ENCODE measurements around the gene GLP1R. TPM values are rescaled to one million over a fixed set of nuclear protein-coding genes. Genes with fewer than 3 reads are reported as not detected.

Gene GLP1R
- total RNA-seq, 3 donors from 2014 or later, result 0.09 to 0.14 TPM; not detected in 1

GRCh38 chr6:39075807-39076622, 27.4 kb downstream of the GLP1R start:
- Histone ChIP-seq H3K4me1 (ENCODE audit: low read depth) (no peaks in the 10 kb centered on the region), H3K4me3 (no peak overlapping the region), H3K36me3 (ENCODE audit: low read depth) (no peaks in the 10 kb centered on the region), H3K9me3 (no peaks in the 10 kb centered on the region)
- TF ChIP-seq, protein P1, sequence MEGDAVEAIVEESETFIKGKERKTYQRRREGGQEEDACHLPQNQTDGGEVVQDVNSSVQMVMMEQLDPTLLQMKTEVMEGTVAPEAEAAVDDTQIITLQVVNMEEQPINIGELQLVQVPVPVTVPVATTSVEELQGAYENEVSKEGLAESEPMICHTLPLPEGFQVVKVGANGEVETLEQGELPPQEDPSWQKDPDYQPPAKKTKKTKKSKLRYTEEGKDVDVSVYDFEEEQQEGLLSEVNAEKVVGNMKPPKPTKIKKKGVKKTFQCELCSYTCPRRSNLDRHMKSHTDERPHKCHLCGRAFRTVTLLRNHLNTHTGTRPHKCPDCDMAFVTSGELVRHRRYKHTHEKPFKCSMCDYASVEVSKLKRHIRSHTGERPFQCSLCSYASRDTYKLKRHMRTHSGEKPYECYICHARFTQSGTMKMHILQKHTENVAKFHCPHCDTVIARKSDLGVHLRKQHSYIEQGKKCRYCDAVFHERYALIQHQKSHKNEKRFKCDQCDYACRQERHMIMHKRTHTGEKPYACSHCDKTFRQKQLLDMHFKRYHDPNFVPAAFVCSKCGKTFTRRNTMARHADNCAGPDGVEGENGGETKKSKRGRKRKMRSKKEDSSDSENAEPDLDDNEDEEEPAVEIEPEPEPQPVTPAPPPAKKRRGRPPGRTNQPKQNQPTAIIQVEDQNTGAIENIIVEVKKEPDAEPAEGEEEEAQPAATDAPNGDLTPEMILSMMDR (IDR thresholded peaks at IDR 0.05), result no peak
- DNase-seq (no peak), ATAC-seq (no peak)
- intact Hi-C loops (cut with DNase I, micrococcal nuclease), result no loop called here

DNA sequence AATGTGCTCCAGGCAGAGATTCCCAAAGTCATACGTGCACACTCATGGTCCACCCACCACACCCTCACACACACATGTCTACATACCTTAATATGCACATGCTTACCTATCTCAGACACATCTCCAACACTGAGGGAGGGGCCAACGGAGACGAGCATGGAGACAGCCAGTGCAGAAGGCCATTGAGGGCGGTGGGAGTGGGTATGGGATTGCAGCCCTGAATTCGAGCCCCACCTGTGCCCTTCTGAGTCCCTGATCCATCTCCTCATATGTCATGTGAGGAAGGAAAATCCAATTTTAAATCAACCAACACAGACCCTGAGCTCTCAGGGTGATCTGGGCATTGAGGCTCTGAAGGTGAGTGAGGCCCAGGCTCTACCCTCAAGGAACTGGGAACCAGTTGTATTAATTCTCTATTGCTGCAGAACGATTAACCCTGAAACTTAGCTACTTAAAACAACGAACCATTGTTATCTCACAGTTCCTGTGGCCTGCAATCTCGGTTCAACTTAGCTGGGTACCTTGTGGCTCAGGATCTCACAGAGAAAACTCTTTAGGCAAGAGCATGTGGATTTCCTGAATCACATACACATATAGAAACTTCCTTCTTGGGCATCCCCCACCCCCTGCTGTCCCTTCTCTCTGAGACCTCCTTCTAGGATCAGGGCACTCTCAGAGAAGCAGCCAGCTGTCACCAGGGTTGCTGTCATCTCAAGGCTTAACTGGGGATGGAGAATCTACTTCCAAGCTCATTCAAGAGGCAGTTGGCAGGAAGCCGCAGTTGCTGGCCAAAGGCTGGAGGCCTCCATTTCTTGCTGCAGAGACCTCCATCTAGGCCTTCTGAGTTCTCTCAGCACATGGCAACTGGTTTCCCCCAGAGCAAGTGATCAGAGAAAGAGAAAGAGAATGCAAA, 28.3 kb downstream of the GLP1R start:
- DNase-seq, result no peak

GRCh38 chr6:39077882-39078594, 29.5 kb downstream of the GLP1R start:
- Histone ChIP-seq H3K4me3 (no peak overlapping the region), H3K9me3 (no peaks in the 10 kb centered on the region), H3K4me1 (ENCODE audit: low read depth) (no peaks in the 10 kb centered on the region), H3K36me3 (ENCODE audit: low read depth) (no peaks in the 10 kb centered on the region)
- DNase-seq (no peak), ATAC-seq (no peak)
- intact Hi-C loops (cut with DNase I, micrococcal nuclease), result no loop called here
- TF ChIP-seq, protein P1 (IDR thresholded peaks at IDR 0.05), result no peak

More for the DNA sequence above, 28.3 kb downstream of the GLP1R start:
- TF ChIP-seq, protein P1 (IDR thresholded peaks at IDR 0.05), result no peak
- Histone ChIP-seq H3K36me3 (ENCODE audit: low read depth) (no peaks in the 10 kb centered on the region), H3K9me3 (no peaks in the 10 kb centered on the region), H3K4me1 (ENCODE audit: low read depth) (no peaks in the 10 kb centered on the region), H3K4me3 (no peak overlapping the region)
- no peak for ATAC-seq
- intact Hi-C loops (cut with DNase I, micrococcal nuclease), result no loop called here

GRCh38 chr6:39078695-39079094, 30.1 kb downstream of the GLP1R start:
- DNase-seq, result no peak
- TF ChIP-seq, protein P1 (IDR thresholded peaks at IDR 0.05), result no peak
- H3K36me3 ChIP-seq (ENCODE audit: low read depth), result no peaks in the 10 kb centered on the region

More at GRCh38 chr6:39078695-39079094, 30.1 kb downstream of the GLP1R start:
- H3K4me1 ChIP-seq (ENCODE audit: low read depth), result no peaks in the 10 kb centered on the region
- intact Hi-C loops (cut with DNase I, micrococcal nuclease), result no loop called here
- H3K9me3 ChIP-seq, result no peaks in the 10 kb centered on the region
- no peak for ATAC-seq
- no peak overlapping the region for H3K4me3 ChIP-seq
